Stomach (tissue), 9 donors: ENCODE results near the gene CADM4. TPM values are rescaled to one million over a fixed set of nuclear protein-coding genes. Genes with fewer than 3 reads are reported as not detected.
"Not testable (repeated sequence)": the region's sequence is repeated elsewhere in the genome, so short reads cannot be mapped to it uniquely, and the experiment has no call there.

ENCODE experiments used
- DNase-seq, 2 donors: peaks; one replicate each; pipeline versions ENCODE4 v3.0.0 to v3.0.0-alpha.2; 2013 to 2019
- H3K27ac ChIP-seq, 5 donors: fragments of 200-600 bp in 4 of 5; sonication (generic) in 4 of 5; one replicate each; pipeline ENCODE4 v1.5.1; 2013 to 2019; ENCODE audit warnings: mild to moderate bottlenecking in 1 of 5, moderate library complexity in 1 of 5
- H3K27me3 ChIP-seq, 3 donors: fragments of 200-600 bp; sonication (generic); one replicate each; pipeline ENCODE4 v1.5.1; 2017 to 2019; ENCODE audit warnings: mixed run types in 1 of 3
- H3K36me3 ChIP-seq, 4 donors: fragments of 200-600 bp; sonication (generic); 1 replicate in 3 of 4; 2 replicates in 1 of 4; pipeline ENCODE4 v1.5.1; 2016 to 2019
- H3K4me1 ChIP-seq, 4 donors: fragments of 200-600 bp; sonication (generic); one replicate each; pipeline ENCODE4 v1.5.1; 2016 to 2019
- H3K4me3 ChIP-seq, 4 donors: fragments of 200-600 bp; sonication (generic) in 3 of 4; one replicate each; pipeline ENCODE4 v1.5.1; 2016 to 2019; ENCODE audit warnings: mild to moderate bottlenecking in 1 of 4
- H3K9me3 ChIP-seq, 4 donors: fragments of 200-600 bp; sonication (generic); one replicate each; pipeline ENCODE4 v1.5.1; 2016 to 2019
- CTCF ChIP-seq, 7 experiments: fragments of 450-650 bp in 4 of 7; fragments of 200-600 bp in 3 of 7; sonication (generic) in 3 of 7; IDR thresholded peaks; one replicate each; pipeline ENCODE4 v1.5.1; 2016 to 2019; ENCODE audit warnings: antibody characterized with exemption in 7 of 7, control low read depth in 2 of 7, mild to moderate bottlenecking in 1 of 7
- EP300 ChIP-seq: sonication (generic); formaldehyde crosslinking; IDR thresholded peaks from one replicate; pipeline ENCODE4 v1.6.1; 2017; ENCODE audit warnings: antibody characterized with exemption
- POLR2A ChIP-seq, 4 donors: fragments of 450-650 bp; IDR thresholded peaks; one replicate each; pipeline ENCODE4 v1.6.1; 2016; ENCODE audit warnings: antibody characterized with exemption in 4 of 4, control low read depth in 2 of 4, mild to moderate bottlenecking in 1 of 4, moderate library complexity in 1 of 4
- POLR2AphosphoS5 ChIP-seq, 3 donors: sonication (generic); formaldehyde crosslinking; IDR thresholded peaks; one replicate each; pipeline ENCODE4 v1.6.1; 2016; ENCODE audit warnings: antibody characterized with exemption in 3 of 3
- WGBS, 5 donors: extraction: QIAGEN DNeasy Blood & Tissue Kit in 3 of 5; methylation state at CpG; one replicate each; pipeline versions ENCODE4 v1.1.5 to v1.1.7; 2013 to 2018; 5-methylcytosine and 5-hydroxymethylcytosine counted together
- intact Hi-C: fragments of 100-400 bp; cut with DNase I; formaldehyde crosslinking; loops from one replicate; pipeline ENCODE4 v1.15.1; 2023; ENCODE audit warnings: low total_unique reads
- polyA plus RNA-seq, 3 donors: library from polyadenylated mRNA; stranded (reverse); fragments of 200-250 nt; gene quantifications; one replicate each; pipeline ENCODE4 v1.2.3, GENCODE V29; 2013
- total RNA-seq, 5 donors: library from RNA; depleted of rRNA; stranded (reverse); fragments of >200 nt; gene quantifications; one replicate each; pipeline versions ENCODE4 v1.1.0 to v1.2.3, GENCODE V29; 2014 to 2016
- donor health status: healthy with polysubstance abuse.
- donor health status: Bipolar disorder and iron deficiency.
- donor health status: healthy.

Gene CADM4
- total and polyA plus RNA-seq, 8 donors = 4.9 to 14.2 (median 6.2) TPM; not detected in 1

DNA sequence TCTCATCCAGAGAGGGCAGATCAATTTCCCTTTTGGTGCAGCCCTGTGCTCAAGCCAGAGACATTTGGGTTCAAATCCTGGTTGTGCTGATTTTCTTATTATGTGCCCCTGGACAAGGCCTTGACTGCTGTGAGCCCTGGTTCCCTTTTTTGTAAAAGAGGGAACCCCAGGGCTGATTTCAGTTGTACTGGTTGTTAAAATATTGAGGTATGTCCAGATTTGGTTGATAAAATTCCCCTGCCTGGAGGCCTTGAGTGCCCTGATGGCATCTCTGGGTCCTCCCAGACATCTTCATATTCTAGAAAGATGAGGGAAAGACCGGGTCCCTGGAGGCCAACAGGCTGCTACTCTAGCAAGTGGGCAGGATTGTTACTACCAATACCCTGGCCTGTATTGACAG lies 44.7 kb upstream of the CADM4 start:
- Histone ChIP-seq H3K4me3 (no peak overlapping the region), H3K27ac (no peak overlapping the region), H3K9me3 (no peaks in the 10 kb centered on the region), H3K4me1 (peaks cover 0 to 13% (median 0%) of the 10 kb centered on the region in 4 donors), H3K27me3 (no peaks in the 10 kb centered on the region), H3K36me3 (no peaks in the 10 kb centered on the region)
- intact Hi-C loops = no loop called here
- no peak for DNase-seq
- WGBS, 5 donors = 70 to 93% (median 80%) methylated on average over 1 of the region's 1 CpG
- TF ChIP-seq EP300 = no peak
- TF ChIP-seq POLR2A (IDR thresholded peaks at IDR 0.05) = no peak
- TF ChIP-seq POLR2AphosphoS5 (IDR thresholded peaks at IDR 0.05) = no peak
- no peak for TF ChIP-seq CTCF (IDR thresholded peaks at IDR 0.05)

DNA sequence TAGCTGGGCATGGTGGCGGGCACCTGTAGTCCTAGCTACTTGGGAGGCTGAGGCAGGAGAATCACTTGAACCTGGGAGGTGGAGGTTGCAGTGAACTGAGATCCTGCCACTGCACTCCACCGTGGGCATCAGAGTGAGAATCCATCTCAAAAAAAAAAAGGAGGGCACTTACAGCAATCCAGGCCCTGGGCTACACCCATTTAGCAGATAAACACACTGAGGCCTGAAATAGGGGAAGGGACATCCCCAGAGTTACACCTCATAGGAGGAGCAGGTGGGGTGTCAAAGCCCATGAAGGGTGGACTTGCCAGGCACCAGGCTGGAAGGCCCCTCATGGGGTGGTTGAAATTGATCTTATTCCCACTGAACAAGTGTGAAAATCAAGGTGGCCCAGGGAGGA lies 44.3 kb upstream of the CADM4 start:
- Histone ChIP-seq H3K4me3 (no peak overlapping the region), H3K27me3 (no peaks in the 10 kb centered on the region), H3K36me3 (no peaks in the 10 kb centered on the region), H3K9me3 (no peaks in the 10 kb centered on the region), H3K4me1 (peaks cover 0 to 13% (median 0%) of the 10 kb centered on the region in 4 donors), H3K27ac (no peak overlapping the region)
- DNase-seq = no peak
- WGBS, 5 donors = 55 to 97% (median 70%) methylated on average over 2 of the region's 2 CpGs
- intact Hi-C loops = no loop called here
- TF ChIP-seq EP300 = no peak
- TF ChIP-seq CTCF (IDR thresholded peaks at IDR 0.05) = no peak
- no peak for TF ChIP-seq POLR2A (IDR thresholded peaks at IDR 0.05)
- no peak for TF ChIP-seq POLR2AphosphoS5 (IDR thresholded peaks at IDR 0.05)

DNA sequence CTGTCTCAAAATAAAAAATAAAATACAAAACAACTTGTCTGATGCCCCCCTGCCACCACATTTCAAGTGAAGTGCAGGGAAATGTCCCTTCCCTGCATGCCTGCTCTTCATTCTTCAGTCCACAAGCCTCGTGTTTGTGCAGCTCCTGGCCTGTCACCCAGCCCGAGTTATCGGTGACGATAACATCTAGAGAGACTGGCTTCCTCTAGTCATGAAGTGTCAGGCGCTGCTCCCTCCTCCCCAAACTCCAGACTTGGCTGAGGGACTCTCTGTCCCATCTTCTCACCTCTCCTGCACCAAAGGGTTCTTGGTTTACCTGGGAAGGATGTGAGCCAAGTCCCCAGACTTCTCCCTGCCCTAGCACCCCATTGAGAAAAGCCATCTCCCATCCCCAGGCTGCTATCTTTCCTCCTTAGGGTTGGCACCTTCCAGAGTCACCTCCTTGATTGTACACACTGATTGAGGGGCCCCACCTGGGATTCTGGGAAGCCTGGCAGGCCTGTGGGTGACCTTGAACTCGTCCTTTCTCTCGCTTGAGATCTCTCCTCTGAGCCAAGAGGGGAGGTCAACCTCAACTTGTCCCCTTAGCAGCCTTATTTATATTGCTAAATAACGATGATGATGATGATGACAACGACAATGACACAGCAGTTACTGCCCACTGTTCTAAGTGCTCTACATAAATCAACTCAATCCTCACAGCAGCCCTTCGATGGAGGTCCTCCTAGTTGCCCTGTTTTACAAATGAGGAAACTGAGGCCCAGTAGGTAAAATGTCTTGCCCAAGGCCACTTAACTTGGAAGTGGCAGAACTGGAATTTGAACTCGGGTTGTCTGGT lies 43.4 kb upstream of the CADM4 start:
- Histone ChIP-seq H3K27me3 (no peaks in the 10 kb centered on the region), H3K4me3 (no peak overlapping the region)

GRCh38 chr19:43682269-43682668 lies 42.6 kb upstream of the CADM4 start:
- H3K36me3 ChIP-seq, DNase-seq, H3K27me3 ChIP-seq, H3K9me3 ChIP-seq, H3K27ac ChIP-seq, H3K4me3 ChIP-seq, intact Hi-C loops: not testable (repeated sequence)
- WGBS, 5 donors = 90 to 96% (median 92%) methylated on average over 5 of the region's 5 CpGs
- peaks cover 0 to 13% (median 0%) of the 10 kb centered on the region in 4 donors for H3K4me1 ChIP-seq

More for the DNA sequence above, 43.4 kb upstream of the CADM4 start:
- Histone ChIP-seq H3K4me1 (peaks cover 0 to 13% (median 0%) of the 10 kb centered on the region in 4 donors), H3K9me3 (no peaks in the 10 kb centered on the region), H3K36me3 (no peaks in the 10 kb centered on the region), H3K27ac (no peak overlapping the region)
- TF ChIP-seq POLR2AphosphoS5 (IDR thresholded peaks at IDR 0.05) (no peak), POLR2A (IDR thresholded peaks at IDR 0.05) (no peak), CTCF (IDR thresholded peaks at IDR 0.05) (no peak), EP300 (no peak)
- DNase-seq = no peak
- WGBS, 5 donors = 52 to 55% (median 55%) methylated on average over 11 of the region's 11 CpGs
- intact Hi-C loops = no loop called here

DNA sequence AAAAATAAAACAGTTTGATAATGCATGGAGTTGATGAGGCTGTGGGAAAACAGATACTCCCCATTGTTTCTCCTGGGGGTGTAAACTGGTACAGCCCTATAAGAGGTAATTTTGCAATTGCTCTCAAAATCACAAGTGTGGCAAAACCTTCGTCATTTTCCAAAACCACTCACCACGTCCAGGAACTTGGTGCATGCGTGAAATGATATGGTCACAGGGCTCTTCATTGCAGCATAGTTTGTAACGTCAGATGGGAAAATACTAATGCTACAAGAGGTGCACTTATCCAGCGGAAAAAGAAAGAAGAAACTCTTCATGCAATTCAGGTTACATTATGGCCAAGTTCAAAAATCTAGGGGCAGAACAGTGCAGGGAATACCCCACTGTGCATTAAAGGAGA lies 42.2 kb upstream of the CADM4 start:
- no peak for DNase-seq
- TF ChIP-seq CTCF (IDR thresholded peaks at IDR 0.05) (no peak), POLR2A (IDR thresholded peaks at IDR 0.05) (no peak), EP300 (no peak), POLR2AphosphoS5 (IDR thresholded peaks at IDR 0.05) (no peak)
- Histone ChIP-seq H3K36me3 (no peaks in the 10 kb centered on the region), H3K27ac (no peak overlapping the region), H3K27me3 (no peaks in the 10 kb centered on the region), H3K4me3 (no peak overlapping the region), H3K4me1 (peaks cover 0 to 13% (median 0%) of the 10 kb centered on the region in 4 donors), H3K9me3 (no peaks in the 10 kb centered on the region)
- 68 to 85% (median 80%) methylated on average over 5 of the region's 5 CpGs for WGBS, 5 donors
- intact Hi-C loops = no loop called here
